K562 (cell line): ENCODE data around the gene FHIT. TPM values are rescaled to one million over a fixed set of nuclear protein-coding genes. Genes with fewer than 3 reads are reported as not detected.

Experiments used
- ATAC-seq: fragments of 200-7000 bp; cut with Tn5 transposase; 3 replicates; pipeline ENCODE4 v1.9.1; 2020; ENCODE audit warnings: moderate library complexity
- BruUV-seq: library from RNA; stranded (reverse); fragments of 400-500 nt; replicated peaks from 2 replicates; lab custom pipeline; 2021; lab: Mats Ljungman, UMichigan
- CTCF ChIA-PET: fragments of 300-600 bp; formaldehyde crosslinking; extraction: SDS; loops from one replicate; lab custom pipeline; 2021; ENCODE audit warnings: low intra/inter-chr PET ratio; lab: Yijun Ruan, JAX
- POLR2A ChIA-PET: fragments of 300-600, 350-650 bp; sonication (Branson Sonifier 250); formaldehyde crosslinking; extraction: SDS; loops from one replicate; lab custom pipeline; 2021; ENCODE audit warnings: antibody characterized with exemption, inconsistent platforms; lab: Yijun Ruan, JAX
- DNase-seq, 4 experiments: peaks; one replicate each; pipeline versions ENCODE4 v3.0.0 to v3.0.0-alpha.2; 2011 to 2018; ENCODE audit warnings: low spot score in 3 of 4, mixed read lengths in 3 of 4; ENCODE audit errors: extremely low read depth in 1 of 4
- FAIRE-seq: peaks from 2 replicates; lab custom pipeline; 2011; peaks lifted over from hg19 to GRCh38; lab: Jason Lieb, UNC
- H2AFZ ChIP-seq: 2 replicates; pipeline ENCODE4 v1.6.0; 2011; ENCODE audit warnings: low read depth, low read length, control low read depth, inconsistent platforms
- H3K27ac ChIP-seq: fragments of 200-600 bp; 3 replicates; pipeline ENCODE4 v1.8.0; 2011; ENCODE audit warnings: low read depth, mild to moderate bottlenecking, control low read depth, inconsistent platforms, low read length, moderate library complexity, mixed read lengths; ENCODE audit errors: extremely low read depth
- H3K27me3 ChIP-seq, 2 experiments: fragments of 300-600 bp in 1 of 2; 2 replicates in 1 of 2; 3 replicates in 1 of 2; pipeline versions ENCODE4 v1.6.0 to v1.8.0; 2011; ENCODE audit warnings: inconsistent platforms in 2 of 2, low read length in 2 of 2, mild to moderate bottlenecking in 1 of 2, mixed read lengths in 1 of 2, moderate library complexity in 1 of 2; ENCODE audit not compliant: control insufficient read depth in 2 of 2, insufficient read depth in 2 of 2
- H3K36me3 ChIP-seq: fragments of 300-600 bp; 3 replicates; pipeline ENCODE4 v1.8.0; 2011; ENCODE audit warnings: mild to moderate bottlenecking, low read length, inconsistent platforms; ENCODE audit not compliant: control insufficient read depth, insufficient read depth
- H3K4me1 ChIP-seq, 2 experiments: fragments of 200-600 bp in 1 of 2; replicated peaks in 1 of 2; 2 replicates in 1 of 2; 3 replicates in 1 of 2; pipeline versions ENCODE4 v1.5.1 to v1.8.0; 2011; ENCODE audit warnings: inconsistent platforms in 2 of 2, low read length in 2 of 2, mild to moderate bottlenecking in 1 of 2, mixed read lengths in 1 of 2, moderate library complexity in 1 of 2; ENCODE audit not compliant: control insufficient read depth in 2 of 2, insufficient read depth in 2 of 2
- H3K4me2 ChIP-seq: 2 replicates; pipeline ENCODE4 v1.6.1; 2011; ENCODE audit warnings: low read length, control low read depth, inconsistent platforms, mixed read lengths; ENCODE audit not compliant: insufficient read depth
- H3K4me3 ChIP-seq: fragments of 200-600 bp; sonication (generic), shearing (Covaris generic); 2 replicates; pipeline ENCODE4 v1.5.1; 2016; ENCODE audit warnings: control low read depth, inconsistent platforms
- H3K79me2 ChIP-seq: fragments of 200-600 bp; 3 replicates; pipeline ENCODE4 v1.8.0; 2011; ENCODE audit warnings: low read length, inconsistent platforms; ENCODE audit not compliant: control insufficient read depth, insufficient read depth
- H3K9ac ChIP-seq, 2 experiments: 2 replicates each; pipeline versions ENCODE4 v1.6.0 to v1.6.1; 2011; ENCODE audit warnings: low read depth in 2 of 2, low read length in 2 of 2, control low read depth in 1 of 2, inconsistent platforms in 1 of 2, mild to moderate bottlenecking in 1 of 2, mixed read lengths in 1 of 2; ENCODE audit not compliant: insufficient read depth in 1 of 2
- H3K9me1 ChIP-seq: one replicate; pipeline ENCODE4 v1.6.0; 2011; ENCODE audit warnings: inconsistent platforms, mild to moderate bottlenecking, low read length, moderate library complexity; ENCODE audit not compliant: control insufficient read depth, insufficient read depth
- H3K9me3 ChIP-seq: replicated peaks from 2 replicates; pipeline ENCODE4 v1.5.1; 2011; ENCODE audit warnings: low read depth, low read length, inconsistent platforms; ENCODE audit not compliant: control insufficient read depth, insufficient read depth
- H4K20me1 ChIP-seq: replicated peaks from 2 replicates; pipeline ENCODE4 v1.6.1; 2011; ENCODE audit warnings: low read length, inconsistent platforms, mixed read lengths; ENCODE audit not compliant: control insufficient read depth, insufficient read depth
- ASH1L ChIP-seq: fragments of 450-650 bp; IDR thresholded peaks from 2 replicates; pipeline ENCODE4 v1.6.1; 2018; ENCODE audit warnings: borderline replicate concordance, mild to moderate bottlenecking, low read depth; ENCODE audit not compliant: partially characterized antibody
- COPS2 ChIP-seq: fragments of 450-650 bp; conservative IDR thresholded peaks from 2 replicates; pipeline ENCODE4 v1.6.1; 2016; ENCODE audit warnings: mild to moderate bottlenecking, moderate library complexity
- HNRNPH1 ChIP-seq: fragments of 200-400 bp; formaldehyde crosslinking; optimal IDR thresholded peaks from 2 replicates; pipeline ENCODE3; 2017; ENCODE audit warnings: low read depth, mild to moderate bottlenecking, low read length, moderate library complexity
- POLR3G ChIP-seq: IDR thresholded peaks from 2 replicates; pipeline ENCODE4 v1.6.1; 2011; ENCODE audit not compliant: insufficient read length, insufficient replicate concordance; ENCODE audit errors: extremely low read depth
- SAFB2 ChIP-seq: fragments of 200-400 bp; formaldehyde crosslinking; IDR thresholded peaks from 2 replicates; pipeline ENCODE4 v1.6.1; 2018; ENCODE audit warnings: borderline replicate concordance, low read length, low read depth, moderate library complexity; ENCODE audit not compliant: severe bottlenecking
- SMARCB1 ChIP-seq: IDR thresholded peaks from 2 replicates; pipeline ENCODE4 v1.6.1; 2011; ENCODE audit warnings: improper control_type of control experiment, low read depth; ENCODE audit not compliant: insufficient read length
- TCF7 ChIP-seq: sonication (generic); IDR thresholded peaks from 2 replicates; pipeline ENCODE4 v1.6.1; 2016; ENCODE audit warnings: antibody characterized with exemption, borderline replicate concordance
- ZNF165 ChIP-seq: fragments of 250-450 bp; sonication (Bioruptor Pico); IDR thresholded peaks from 2 replicates; pipeline ENCODE4 v1.4.0; 2020; ENCODE audit warnings: borderline replicate concordance
- ZNF174 ChIP-seq: fragments of 250-450 bp; sonication (Bioruptor Pico); IDR thresholded peaks from 2 replicates; pipeline ENCODE4 v1.4.0; 2020; ENCODE audit warnings: mild to moderate bottlenecking
- WGBS: fragments of 100-300 bp; shearing (Covaris generic); methylation state at CpG from one replicate; pipeline ENCODE4 v1.1.6; 2016; ENCODE audit warnings: low coverage, mixed read lengths; ENCODE audit not compliant: insufficient coverage; ENCODE audit errors: missing lambda C conversion rate; 5-methylcytosine and 5-hydroxymethylcytosine counted together
- in situ Hi-C: fragments of 300-500 bp; cut with MboI; formaldehyde crosslinking; loops from 4 replicates; pipeline ENCODE4 v1.15.0; 2018; ENCODE audit warnings: inconsistent platforms, mixed read lengths
- intact Hi-C: fragments of 100-400 bp; cut with micrococcal nuclease; formaldehyde crosslinking; loops from 2 replicates; pipeline ENCODE4 v1.14.2; 2022
- polyA plus RNA-seq, 8 experiments: library from polyadenylated mRNA; depleted of rRNA in 4 of 8; stranded (reverse) in 5 of 8; unstranded in 3 of 8; fragments of >200 nt; fragmentation: Nextera tagmentation in 2 of 8; fragmentation: Illumina TruSeq in 1 of 8; extraction: Ambion mirVana in 2 of 8; extraction: Trizol in 1 of 8; gene quantifications; 2 replicates each; pipeline versions ENCODE4 v1.2.1 to v1.2.3, GENCODE V29; 2011 to 2014; ENCODE audit warnings: inconsistent platforms in 1 of 8, missing spikeins in 1 of 8
- total RNA-seq, 7 experiments: library from RNA; depleted of rRNA in 6 of 7; stranded (reverse); fragments of >200 nt in 6 of 7; fragmentation: Illumina TruSeq in 2 of 7; extraction: Trizol in 2 of 7; gene quantifications; 2 replicates each; pipeline versions ENCODE4 v1.2.1 to v1.2.3, GENCODE V29; 2011 to 2021; ENCODE audit warnings: low replicate concordance in 1 of 7
- TF ChIP-seq, protein P1 (sequence below): sonication (generic); formaldehyde crosslinking; IDR thresholded peaks from 2 replicates; pipeline ENCODE4 v1.8.1; 2023; ENCODE audit warnings: missing genetic modification reagents, mild to moderate bottlenecking, borderline replicate concordance

The FHIT gene
- total and polyA plus RNA-seq, 9 of the 15 experiments (the other 6 are each of a cell fraction or from before 2014, with no cell fraction given) = 1.7 to 9.1 (median 4.3) TPM

DNA sequence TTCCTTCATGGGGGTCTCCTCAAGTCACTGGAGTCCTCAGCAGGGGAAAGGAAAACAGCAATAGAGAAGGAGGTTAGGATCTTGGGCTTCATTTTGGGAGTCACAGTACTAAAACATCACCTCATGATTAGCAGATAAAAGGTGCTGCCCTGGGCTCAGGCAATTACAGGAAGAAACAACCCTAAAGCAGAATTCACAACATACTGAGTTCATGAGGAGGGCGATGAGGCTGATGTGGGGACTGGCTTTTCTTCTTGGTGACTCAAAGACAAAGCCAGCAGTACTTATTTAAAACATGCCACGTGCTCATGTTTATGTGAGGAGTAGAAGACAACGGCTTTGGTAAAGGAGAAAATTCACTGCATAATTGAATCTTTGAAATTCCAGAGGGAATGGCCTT lies 1379.1 kb downstream of the FHIT start:
- no peaks in the 10 kb centered on the region for H3K9me3 ChIP-seq
- in situ Hi-C loops = loop anchor here (25.0 kb wide), 1 partner anchor 285 kb away; no protein-coding TSS in a partner anchor
- no peaks in the 10 kb centered on the region for H3K36me3 ChIP-seq
- H3K79me2 ChIP-seq = no peaks in the 10 kb centered on the region
- no peaks in the 10 kb centered on the region for H3K9me1 ChIP-seq
- H3K27me3 ChIP-seq = no peaks in the 10 kb centered on the region
- intact Hi-C loops = no loop called here
- POLR2A ChIA-PET = no interaction called here
- FAIRE-seq (no peak), ATAC-seq (no peak), DNase-seq (no peak)
- WGBS = 20% methylated on average over 1 of the region's 3 CpGs
- H3K4me1 ChIP-seq = peaks cover 0 to 9% of the 10 kb centered on the region in 2 experiments; a peak in 3 of 5 replicates
- CTCF ChIA-PET = no interaction called here
- H3K4me2 ChIP-seq = no peak overlapping the region
- no peak overlapping the region for H2AFZ ChIP-seq
- H3K4me3 ChIP-seq = no peak overlapping the region
- no peak overlapping the region for H3K9ac ChIP-seq
- BruUV-seq = no TSS peak
- no peak overlapping the region for H3K27ac ChIP-seq
- no peaks in the 10 kb centered on the region for H4K20me1 ChIP-seq
- no peak for TF ChIP-seq ASH1L
- TF ChIP-seq SAFB2 = no peak
- TF ChIP-seq COPS2 = no peak
- no peak for TF ChIP-seq SMARCB1
- TF ChIP-seq, protein P1, sequence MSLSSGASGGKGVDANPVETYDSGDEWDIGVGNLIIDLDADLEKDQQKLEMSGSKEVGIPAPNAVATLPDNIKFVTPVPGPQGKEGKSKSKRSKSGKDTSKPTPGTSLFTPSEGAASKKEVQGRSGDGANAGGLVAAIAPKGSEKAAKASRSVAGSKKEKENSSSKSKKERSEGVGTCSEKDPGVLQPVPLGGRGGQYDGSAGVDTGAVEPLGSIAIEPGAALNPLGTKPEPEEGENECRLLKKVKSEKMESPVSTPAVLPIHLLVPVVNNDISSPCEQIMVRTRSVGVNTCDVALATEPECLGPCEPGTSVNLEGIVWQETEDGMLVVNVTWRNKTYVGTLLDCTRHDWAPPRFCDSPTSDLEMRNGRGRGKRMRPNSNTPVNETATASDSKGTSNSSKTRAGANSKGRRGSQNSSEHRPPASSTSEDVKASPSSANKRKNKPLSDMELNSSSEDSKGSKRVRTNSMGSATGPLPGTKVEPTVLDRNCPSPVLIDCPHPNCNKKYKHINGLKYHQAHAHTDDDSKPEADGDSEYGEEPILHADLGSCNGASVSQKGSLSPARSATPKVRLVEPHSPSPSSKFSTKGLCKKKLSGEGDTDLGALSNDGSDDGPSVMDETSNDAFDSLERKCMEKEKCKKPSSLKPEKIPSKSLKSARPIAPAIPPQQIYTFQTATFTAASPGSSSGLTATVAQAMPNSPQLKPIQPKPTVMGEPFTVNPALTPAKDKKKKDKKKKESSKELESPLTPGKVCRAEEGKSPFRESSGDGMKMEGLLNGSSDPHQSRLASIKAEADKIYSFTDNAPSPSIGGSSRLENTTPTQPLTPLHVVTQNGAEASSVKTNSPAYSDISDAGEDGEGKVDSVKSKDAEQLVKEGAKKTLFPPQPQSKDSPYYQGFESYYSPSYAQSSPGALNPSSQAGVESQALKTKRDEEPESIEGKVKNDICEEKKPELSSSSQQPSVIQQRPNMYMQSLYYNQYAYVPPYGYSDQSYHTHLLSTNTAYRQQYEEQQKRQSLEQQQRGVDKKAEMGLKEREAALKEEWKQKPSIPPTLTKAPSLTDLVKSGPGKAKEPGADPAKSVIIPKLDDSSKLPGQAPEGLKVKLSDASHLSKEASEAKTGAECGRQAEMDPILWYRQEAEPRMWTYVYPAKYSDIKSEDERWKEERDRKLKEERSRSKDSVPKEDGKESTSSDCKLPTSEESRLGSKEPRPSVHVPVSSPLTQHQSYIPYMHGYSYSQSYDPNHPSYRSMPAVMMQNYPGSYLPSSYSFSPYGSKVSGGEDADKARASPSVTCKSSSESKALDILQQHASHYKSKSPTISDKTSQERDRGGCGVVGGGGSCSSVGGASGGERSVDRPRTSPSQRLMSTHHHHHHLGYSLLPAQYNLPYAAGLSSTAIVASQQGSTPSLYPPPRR (CRISPR knock-in tag) = no peak
- TF ChIP-seq POLR3G = no peak
- no peak for TF ChIP-seq TCF7
- no peak for TF ChIP-seq ZNF165 (CRISPR knock-in tag)
- no peak for TF ChIP-seq ZNF174 (CRISPR knock-in tag)
- TF ChIP-seq HNRNPH1 = no peak
